Thoracic aorta (tissue), 2 donors: Measurements from ENCODE around the gene SMU1. TPM values are rescaled to one million over a fixed set of nuclear protein-coding genes. Genes with fewer than 3 reads are reported as not detected.

Experiments
- ATAC-seq: fragments of 150-250 bp; one replicate; pipeline ENCODE4 v1.8.0; 2017; ENCODE audit warnings: low read depth; ENCODE audit not compliant: insufficient number of reproducible peaks, low FRiP score
- DNase-seq: peaks from one replicate; pipeline ENCODE4 v3.0.0-alpha.2; 2020; ENCODE audit warnings: low spot score
- H3K27ac ChIP-seq, 2 donors: fragments of 200-600 bp; sonication (generic); 1 replicate in 1 of 2; 2 replicates in 1 of 2; pipeline ENCODE4 v1.5.1; 2016; ENCODE audit warnings: mild to moderate bottlenecking in 2 of 2, moderate library complexity in 2 of 2
- H3K27me3 ChIP-seq: fragments of 200-600 bp; sonication (generic); replicated peaks from 2 replicates; pipeline ENCODE4 v1.6.0; 2016; ENCODE audit warnings: mild to moderate bottlenecking; ENCODE audit not compliant: insufficient read depth
- H3K36me3 ChIP-seq: fragments of 200-600 bp; sonication (generic); one replicate; pipeline ENCODE4 v1.5.1; 2016
- H3K4me1 ChIP-seq, 2 donors: fragments of 200-600 bp; sonication (generic); 1 replicate in 1 of 2; 2 replicates in 1 of 2; pipeline versions ENCODE4 v1.5.1 to v1.6.0; 2016; ENCODE audit warnings: low read depth in 2 of 2, mild to moderate bottlenecking in 1 of 2; ENCODE audit not compliant: control insufficient read depth in 1 of 2
- H3K4me3 ChIP-seq: fragments of 200-600 bp; sonication (generic); 2 replicates; pipeline ENCODE4 v1.5.1; 2016; ENCODE audit warnings: mild to moderate bottlenecking
- H3K9me3 ChIP-seq: fragments of 200-600 bp; sonication (generic); 2 replicates; pipeline ENCODE4 v1.5.1; 2016
- total RNA-seq, 2 donors: library from RNA; depleted of rRNA; stranded (reverse); fragments of >200 nt; gene quantifications; one replicate each; pipeline versions ENCODE4 v1.1.0 to v1.2.3, GENCODE V29; 2016
- TF ChIP-seq, protein P1 (sequence below): fragments of 200-600 bp; sonication (generic); IDR thresholded peaks from one replicate; pipeline ENCODE4 v1.5.1; 2019; ENCODE audit warnings: antibody characterized with exemption

SMU1 gene
- total RNA-seq, 2 donors from 2014 or later: 14.9 to 19.0 TPM

DNA sequence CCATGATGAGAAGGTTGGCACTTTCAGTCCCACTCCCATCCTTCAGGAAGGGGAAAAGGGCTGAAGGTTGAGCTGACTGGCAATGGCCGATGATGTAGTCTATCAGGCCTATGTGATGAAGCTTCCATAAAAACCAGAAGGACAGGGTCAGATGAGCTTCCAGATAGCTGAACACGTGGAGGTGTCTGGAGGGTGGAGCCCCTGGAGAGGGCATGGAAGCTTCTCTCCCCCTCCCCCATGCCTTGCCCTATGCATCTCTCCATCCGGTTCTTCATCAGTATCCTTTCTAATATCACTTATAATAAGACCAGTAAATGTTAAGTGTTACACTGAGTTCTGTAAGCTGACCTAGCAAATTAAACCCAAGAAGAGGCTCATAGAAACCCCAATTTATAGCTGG lies 32.6 kb upstream of the SMU1 start:
- peaks cover 12 to 22% of the 10 kb centered on the region in 2 donors for H3K4me1 ChIP-seq
- peak overlapping the region in 1 of 2 donors; percentile 38 for H3K27ac ChIP-seq
- TF ChIP-seq, protein P1, sequence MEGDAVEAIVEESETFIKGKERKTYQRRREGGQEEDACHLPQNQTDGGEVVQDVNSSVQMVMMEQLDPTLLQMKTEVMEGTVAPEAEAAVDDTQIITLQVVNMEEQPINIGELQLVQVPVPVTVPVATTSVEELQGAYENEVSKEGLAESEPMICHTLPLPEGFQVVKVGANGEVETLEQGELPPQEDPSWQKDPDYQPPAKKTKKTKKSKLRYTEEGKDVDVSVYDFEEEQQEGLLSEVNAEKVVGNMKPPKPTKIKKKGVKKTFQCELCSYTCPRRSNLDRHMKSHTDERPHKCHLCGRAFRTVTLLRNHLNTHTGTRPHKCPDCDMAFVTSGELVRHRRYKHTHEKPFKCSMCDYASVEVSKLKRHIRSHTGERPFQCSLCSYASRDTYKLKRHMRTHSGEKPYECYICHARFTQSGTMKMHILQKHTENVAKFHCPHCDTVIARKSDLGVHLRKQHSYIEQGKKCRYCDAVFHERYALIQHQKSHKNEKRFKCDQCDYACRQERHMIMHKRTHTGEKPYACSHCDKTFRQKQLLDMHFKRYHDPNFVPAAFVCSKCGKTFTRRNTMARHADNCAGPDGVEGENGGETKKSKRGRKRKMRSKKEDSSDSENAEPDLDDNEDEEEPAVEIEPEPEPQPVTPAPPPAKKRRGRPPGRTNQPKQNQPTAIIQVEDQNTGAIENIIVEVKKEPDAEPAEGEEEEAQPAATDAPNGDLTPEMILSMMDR: no peak
- DNase-seq (no peak), ATAC-seq (no peak)
- no peaks in the 10 kb centered on the region for H3K27me3 ChIP-seq
- no peak overlapping the region for H3K4me3 ChIP-seq
- H3K9me3 ChIP-seq: no peaks in the 10 kb centered on the region
- H3K36me3 ChIP-seq: peaks cover 31% of the 10 kb centered on the region

DNA sequence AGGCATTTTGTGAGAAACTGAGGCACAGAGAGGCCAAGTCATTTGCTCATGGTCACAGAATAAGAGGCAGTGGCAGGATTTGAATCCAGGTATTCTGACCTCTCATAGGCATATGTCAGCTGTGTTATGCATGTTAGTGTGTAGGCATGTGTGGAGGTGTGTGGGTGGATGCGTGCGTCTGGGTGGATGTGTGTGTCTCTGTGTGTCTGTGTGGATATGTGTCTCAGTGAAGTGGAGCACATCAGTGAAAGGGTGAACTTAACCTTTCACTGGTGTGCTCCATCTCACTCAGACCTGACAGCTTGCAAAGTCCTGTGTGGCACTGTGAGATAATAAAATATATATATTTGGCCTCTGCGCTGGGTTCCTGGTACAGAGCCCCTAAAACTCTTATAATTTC lies 32.0 kb upstream of the SMU1 start:
- Histone ChIP-seq H3K27me3 (no peaks in the 10 kb centered on the region), H3K4me1 (peaks cover 12 to 22% of the 10 kb centered on the region in 2 donors), H3K9me3 (no peaks in the 10 kb centered on the region), H3K36me3 (peaks cover 25% of the 10 kb centered on the region), H3K27ac (no peak overlapping the region), H3K4me3 (no peak overlapping the region)
- DNase-seq: no peak
- no peak for ATAC-seq
- TF ChIP-seq, protein P1: no peak

DNA sequence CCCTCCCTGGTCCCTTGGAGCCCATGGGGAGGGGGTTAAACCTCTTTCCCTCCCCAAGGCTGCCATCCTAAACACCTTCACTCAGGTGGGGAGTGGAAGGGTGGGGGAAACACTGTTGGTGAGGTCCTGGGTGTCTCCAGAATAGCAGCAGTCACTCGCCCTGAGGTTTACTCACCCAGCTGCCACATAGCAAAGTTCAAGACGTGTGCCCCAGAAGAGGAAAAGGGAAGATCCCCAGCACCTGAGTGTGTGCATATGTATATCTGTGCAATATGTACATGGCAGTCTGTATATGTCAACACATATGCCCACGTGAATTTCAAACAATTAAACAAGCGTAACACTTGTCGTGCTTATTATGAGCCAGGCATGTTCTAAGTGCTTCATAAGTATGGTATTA lies 31.3 kb upstream of the SMU1 start:
- Histone ChIP-seq H3K27ac (peak overlapping the region; percentile 82 to 83), H3K4me1 (peaks cover 12 to 22% of the 10 kb centered on the region in 2 donors), H3K4me3 (no peak overlapping the region), H3K27me3 (no peaks in the 10 kb centered on the region), H3K36me3 (peaks cover 18% of the 10 kb centered on the region), H3K9me3 (no peaks in the 10 kb centered on the region)
- DNase-seq: no peak
- no peak for ATAC-seq
- TF ChIP-seq, protein P1: no peak

DNA sequence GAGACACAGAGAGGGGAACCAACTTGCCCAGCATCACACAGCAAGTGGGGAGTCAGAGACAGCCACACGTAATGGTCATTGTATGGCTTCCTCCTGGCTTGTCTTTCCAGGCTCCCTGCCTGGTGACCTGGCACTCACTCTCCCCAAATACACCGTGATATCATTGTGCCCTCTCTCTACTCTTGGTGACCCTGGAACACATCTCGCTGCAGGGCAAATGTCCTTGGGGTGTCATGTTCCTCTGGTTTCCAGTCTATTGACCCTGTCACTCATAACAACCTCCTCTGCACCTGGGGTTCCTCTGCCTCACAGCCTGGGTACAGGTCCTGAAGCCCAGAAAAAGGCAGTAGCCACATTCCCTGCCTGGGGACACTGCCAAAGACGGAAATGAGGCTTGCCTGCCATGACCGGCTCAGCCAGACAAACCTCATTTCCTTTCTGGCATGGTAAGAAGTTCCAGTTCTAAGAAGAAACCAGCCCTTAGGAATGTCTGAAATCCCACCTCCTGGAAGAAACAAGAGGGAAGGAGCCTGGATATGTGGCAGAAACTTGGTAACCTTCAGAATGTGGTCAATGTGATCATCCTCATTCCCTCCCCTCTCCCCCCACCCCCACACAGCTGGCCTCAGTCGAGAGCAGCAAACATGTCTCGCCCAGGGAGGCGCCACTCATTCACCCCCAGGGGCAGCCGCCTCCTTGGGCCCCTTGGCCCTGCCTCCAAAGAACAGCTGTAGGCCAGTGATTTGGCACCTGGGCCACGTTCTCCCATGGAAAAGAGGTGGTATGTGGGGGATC lies 30.6 kb upstream of the SMU1 start:
- DNase-seq (no peak), ATAC-seq (peak; percentile 50)
- Histone ChIP-seq H3K4me3 (peak overlapping the region; percentile 31), H3K9me3 (no peaks in the 10 kb centered on the region), H3K27ac (peak overlapping the region; percentile 82 to 83), H3K4me1 (peaks cover 12 to 25% of the 10 kb centered on the region in 2 donors), H3K27me3 (no peaks in the 10 kb centered on the region), H3K36me3 (peaks cover 12% of the 10 kb centered on the region)
- TF ChIP-seq, protein P1: no peak

DNA sequence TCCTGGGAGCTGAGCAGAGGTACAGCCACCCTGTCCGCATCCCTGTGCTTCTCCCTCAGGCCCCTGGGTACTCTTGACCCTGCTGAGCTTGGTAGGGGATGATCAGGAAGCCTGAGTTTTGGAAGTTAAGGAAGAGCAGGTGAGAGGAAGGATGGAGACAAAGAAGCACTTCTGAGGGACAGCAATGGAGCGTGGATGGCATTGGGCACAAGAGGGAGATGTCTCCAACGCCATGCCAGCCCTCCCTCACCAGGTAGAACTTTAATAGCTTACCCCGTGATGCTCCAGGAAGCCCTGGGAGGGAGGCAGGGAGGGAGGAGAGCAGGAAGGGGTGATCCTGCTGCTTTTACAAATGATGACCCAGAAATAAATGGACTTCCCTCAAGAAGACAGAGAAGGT lies 29.9 kb upstream of the SMU1 start:
- H3K9me3 ChIP-seq: no peaks in the 10 kb centered on the region
- H3K4me1 ChIP-seq: peaks cover 18 to 31% of the 10 kb centered on the region in 2 donors
- DNase-seq: no peak
- H3K36me3 ChIP-seq: peaks cover 7% of the 10 kb centered on the region
- no peaks in the 10 kb centered on the region for H3K27me3 ChIP-seq
- H3K27ac ChIP-seq: peak overlapping the region; percentile 82 to 83
- TF ChIP-seq, protein P1: no peak
- no peak for ATAC-seq
- H3K4me3 ChIP-seq: no peak overlapping the region
